Measurements from ENCODE around the gene GAK.

GAK gene

GRCh38 chr4:848803-849477, 83.2 kb downstream of the GAK start:
- no peak for DNase-seq (ENCODE audit: low read depth)

DNA sequence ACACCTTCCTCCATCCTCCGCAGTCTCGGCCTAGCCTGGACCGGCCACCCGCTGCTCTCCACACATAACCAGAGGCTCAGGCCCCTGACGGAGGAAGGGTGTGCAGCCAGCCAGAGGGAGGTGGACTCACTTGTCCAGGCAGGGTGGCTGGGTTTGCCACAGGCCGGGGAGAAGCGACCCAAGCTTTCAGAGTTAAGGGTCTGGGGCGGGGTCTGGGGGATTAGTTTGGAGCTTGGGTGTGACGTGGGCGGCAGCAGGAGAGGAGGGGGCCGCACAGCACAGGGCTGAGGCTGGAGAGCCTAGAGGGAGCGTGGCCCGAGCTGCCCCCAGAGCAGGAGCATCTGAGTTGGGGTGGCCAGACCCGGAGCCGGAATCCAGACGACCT, 83.8 kb downstream of the GAK start:
- DNase-seq (ENCODE audit: low read depth), result no peak

DNA sequence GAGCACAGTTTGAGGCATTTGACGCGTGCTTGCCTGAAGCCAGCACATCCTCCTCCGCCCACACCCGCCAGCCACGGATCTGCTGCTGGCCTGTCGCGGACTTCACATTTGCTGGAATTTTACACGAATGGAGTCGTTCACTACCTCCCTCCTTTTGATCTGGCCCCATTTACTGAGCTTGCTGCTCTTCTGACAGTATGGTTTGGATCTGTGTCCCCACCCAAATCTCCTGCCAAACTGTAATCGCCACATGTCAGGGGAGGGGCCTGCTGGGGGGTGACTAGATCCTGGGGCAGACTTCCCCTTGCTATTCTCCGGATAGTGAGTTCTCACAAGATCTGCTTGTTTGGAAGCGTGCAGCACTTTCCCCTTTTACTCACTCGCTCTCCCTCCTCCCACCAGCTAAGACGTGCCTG, 86.3 kb downstream of the GAK start:
- no peak for DNase-seq (ENCODE audit: low read depth)

GRCh38 chr4:845233-845835, 86.8 kb downstream of the GAK start:
- no peak for DNase-seq (ENCODE audit: low read depth)

DNA sequence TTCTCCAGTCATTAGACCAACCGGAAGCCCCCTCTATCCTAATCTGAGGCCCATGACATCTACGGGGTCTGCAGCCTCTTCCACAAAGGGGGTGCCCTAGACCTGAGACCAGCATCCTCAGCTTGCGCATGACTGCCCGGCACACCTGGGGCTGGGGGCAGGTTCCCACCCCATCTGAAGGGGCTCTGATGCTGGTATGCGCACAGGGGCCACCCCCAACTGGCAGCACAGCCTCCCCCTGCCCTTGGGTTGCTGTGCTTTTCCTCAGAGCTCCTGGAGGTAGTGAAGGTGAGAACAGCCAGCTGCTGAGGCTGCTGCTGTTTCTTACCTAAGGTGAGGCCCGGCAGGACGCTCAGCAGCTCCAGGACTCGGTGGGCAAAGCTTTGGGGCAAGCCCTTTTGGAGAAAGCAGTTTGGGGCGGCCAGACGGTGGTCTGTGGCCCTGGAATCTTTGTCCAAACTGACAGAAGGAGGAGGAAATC, 87.3 kb downstream of the GAK start:
- no peak for DNase-seq (ENCODE audit: low read depth)

- DNase-seq (ENCODE audit: low read depth), result no peak
These were observed 92.3 kb downstream of the GAK start for GRCh38 chr4:839675-840443.

DNA sequence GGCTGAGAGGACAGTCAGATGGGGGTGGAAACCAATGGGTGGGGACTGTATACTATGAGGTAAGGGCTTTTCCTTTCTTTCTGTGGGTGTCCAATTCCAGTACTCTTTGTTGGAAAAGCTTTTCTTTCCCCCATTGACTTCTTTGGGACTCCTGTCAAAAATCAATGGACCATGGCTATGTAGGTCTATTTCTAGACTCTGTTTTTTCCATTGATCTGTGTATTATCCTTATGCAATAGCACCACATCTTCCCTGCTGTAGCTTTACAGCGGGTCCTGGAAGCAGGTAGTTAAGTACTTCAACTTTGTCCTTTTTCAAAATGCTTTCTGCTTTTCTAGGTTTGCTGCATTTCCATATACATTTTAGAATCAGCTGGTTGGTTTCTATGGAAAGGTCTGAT, 94.3 kb downstream of the GAK start:
- no peak for DNase-seq (ENCODE audit: low read depth)

DNA sequence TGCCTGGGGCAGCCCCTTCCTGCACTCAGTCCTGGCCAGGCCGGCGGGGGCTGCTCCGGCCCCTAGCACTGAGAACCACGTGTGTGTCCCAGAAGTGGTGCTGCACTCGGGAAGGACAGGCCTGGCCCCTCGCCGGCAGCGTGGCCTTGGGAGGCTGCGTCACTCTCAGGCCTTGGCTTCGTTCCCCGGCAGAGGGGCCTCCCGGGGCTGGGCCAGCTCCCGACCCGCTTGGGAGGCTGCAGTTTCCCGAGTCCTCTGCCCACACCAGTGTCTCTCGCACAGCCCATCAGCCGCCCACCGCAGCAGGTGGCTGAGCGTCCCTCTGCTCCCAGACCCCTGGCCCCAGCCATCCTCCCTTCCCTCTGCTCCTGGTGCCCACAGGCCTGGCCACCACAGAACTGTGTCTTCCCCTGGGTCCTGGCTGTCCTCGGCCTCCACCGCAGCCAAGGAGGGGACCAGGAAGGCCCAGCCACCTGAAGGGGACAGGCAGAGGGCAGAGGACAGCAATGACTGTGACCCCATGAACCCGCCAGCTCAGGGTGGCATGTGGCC, 95.3 kb downstream of the GAK start:
- no peak for DNase-seq (ENCODE audit: low read depth)

- no peak for DNase-seq (ENCODE audit: low read depth)
These were observed 96.1 kb downstream of the GAK start for GRCh38 chr4:836003-836511.

DNA sequence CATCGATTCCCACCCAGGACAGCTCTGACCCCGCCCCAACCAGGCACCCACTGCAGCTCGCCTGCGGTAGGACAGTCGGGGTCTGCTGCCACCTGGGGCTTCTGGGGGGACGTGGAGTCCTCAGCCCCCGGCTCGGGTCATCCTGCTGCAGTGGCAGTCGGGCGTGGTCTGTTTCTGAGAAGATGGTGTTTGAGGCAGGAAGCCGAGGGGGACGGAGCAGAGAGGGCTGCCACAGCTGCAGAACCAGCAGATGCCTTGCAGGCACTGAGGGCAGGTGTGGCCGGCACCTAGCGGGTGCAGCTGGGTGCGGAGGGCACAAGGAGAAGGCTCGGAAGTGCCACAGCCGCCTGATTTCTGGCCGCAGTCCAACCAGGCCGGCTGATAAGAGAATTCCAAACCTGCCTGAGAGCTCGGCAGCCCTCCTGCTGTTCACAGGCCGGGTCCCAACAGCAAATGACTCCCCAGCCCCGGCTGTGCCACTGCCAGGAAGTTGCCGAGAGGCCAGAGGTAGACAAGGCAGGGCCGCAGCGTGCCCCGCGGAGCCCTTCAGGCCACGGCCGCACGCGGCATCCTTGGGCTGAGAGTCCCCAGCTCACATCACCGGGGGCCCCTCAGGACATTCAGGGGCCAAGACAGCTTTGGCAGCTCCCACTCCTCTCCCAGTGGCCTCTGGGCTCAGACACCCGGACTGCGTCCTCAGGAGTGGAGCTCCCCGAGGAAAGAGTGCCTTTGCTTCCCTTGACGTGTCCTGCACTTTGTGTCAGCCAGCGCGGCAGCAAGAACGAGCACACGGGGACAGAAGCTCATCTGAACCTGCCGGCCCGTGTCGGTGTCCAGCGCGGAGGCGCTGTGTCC, 96.7 kb downstream of the GAK start:
- DNase-seq (ENCODE audit: low read depth), result no peak

DNA sequence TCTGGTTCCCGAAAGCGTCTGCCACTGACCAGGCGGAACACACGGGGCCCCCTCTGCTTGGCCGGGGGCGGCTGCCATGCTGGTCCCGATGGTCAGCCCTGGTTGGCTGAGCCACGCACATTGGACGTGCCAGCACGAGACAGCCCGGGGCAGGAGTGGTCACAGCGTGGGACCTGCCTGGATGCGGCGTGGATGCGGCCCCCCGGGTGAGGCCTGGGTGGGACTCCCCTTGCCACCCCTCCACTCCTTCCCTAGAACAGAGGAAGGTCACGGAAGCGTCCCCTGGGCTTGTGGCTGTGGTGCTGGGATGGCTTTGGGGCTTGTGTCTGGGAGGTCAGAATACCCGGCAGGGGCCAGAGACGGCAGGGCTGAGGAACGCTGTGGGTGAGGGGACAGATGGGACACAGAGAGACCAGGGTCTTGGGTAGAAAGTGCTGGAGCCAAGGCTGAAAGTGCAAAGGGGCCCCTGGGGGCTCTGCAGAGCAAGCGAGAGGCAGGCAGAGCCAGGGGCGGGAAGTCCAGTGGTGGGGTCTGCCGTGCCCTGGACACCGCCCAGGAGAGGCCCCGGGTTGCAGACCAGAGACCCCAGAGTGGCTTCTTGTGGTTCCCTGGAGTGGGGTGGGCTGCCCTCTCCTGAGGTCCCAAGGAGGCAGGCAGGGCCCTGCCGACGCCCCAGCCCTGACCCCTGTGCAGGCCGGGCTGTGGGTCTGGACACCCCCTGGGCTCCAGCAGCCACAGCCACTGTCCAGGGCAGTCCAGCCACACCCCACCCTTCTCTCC, 97.6 kb downstream of the GAK start:
- DNase-seq (ENCODE audit: low read depth), result no peak

- DNase-seq (ENCODE audit: low read depth), result no peak
These were observed 98.3 kb downstream of the GAK start for GRCh38 chr4:833731-834367.

- DNase-seq (ENCODE audit: low read depth), result no peak
These were observed 99.0 kb downstream of the GAK start for GRCh38 chr4:833156-833555.

GRCh38 chr4:832536-832935, 99.6 kb downstream of the GAK start:
- DNase-seq (ENCODE audit: low read depth), result no peak

DNA sequence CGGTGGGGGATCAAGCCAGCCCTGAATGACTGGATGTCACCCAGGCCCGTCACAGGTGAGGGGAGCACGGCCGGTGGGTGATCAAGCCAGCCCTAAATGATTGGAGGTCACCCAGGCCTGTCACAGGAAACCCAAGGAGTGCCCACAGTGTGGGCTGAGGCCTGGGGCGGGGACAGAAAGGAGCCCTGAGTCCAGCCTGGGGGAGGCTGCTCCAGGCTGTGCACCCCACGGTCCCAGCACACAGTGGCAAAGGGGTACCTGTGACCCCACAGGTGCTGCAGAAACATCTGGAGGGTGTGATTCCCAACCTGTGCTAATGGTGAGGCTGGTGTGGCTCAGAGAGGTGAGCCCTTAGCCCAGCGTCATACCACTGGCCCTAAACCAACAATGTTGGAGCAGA, 100.0 kb downstream of the GAK start:
- no peak for DNase-seq (ENCODE audit: low read depth)

GRCh38 chr4:831483-831805, 100.7 kb downstream of the GAK start:
- DNase-seq (ENCODE audit: low read depth), result no peak

DNA sequence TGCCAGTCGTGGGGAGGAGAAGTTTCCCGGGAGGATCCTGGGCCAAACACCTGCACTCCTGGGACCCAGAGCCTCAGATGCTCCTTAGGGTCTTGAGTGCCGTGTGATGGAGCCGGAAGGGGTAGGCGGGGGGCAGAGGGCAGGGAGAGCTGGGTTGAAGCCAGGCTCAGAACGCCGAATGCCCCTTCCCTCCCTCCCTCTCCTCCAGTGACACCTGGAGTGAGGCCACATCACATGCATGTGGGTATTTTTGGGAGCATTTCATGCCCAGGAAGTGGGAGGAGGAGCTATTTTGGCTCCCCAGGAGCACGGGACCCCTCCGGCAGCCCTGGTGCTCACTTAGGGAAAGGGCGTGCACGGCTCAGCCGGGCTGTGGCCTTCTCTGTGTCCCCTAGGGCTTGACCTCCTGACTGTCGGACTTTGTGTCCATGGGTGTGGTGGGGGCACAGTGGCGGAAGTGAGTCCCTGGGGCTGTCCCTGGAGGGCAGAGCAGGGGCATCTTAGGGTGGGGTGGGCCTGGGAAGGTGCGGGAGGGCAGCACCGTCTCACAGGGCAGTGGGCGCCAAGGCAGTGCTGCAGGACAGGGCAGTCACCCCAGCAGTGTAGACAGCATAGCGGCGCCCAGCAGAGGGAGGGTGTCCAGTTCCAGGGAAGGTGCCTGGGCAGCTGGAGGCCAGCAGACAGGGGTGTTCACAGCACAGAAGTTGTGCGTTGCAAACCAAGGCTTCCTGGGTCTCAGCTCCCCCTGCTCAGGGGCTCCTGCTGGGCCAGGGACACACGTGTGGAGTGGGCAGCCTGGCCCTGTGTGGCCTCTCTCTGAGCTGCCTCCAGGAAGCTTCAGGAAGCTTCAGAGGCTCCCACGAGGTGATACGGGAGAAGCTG, 101.3 kb downstream of the GAK start:
- no peak for DNase-seq (ENCODE audit: low read depth)

- DNase-seq (ENCODE audit: low read depth), result no peak
These were observed 102.1 kb downstream of the GAK start for GRCh38 chr4:829761-830600.

DNA sequence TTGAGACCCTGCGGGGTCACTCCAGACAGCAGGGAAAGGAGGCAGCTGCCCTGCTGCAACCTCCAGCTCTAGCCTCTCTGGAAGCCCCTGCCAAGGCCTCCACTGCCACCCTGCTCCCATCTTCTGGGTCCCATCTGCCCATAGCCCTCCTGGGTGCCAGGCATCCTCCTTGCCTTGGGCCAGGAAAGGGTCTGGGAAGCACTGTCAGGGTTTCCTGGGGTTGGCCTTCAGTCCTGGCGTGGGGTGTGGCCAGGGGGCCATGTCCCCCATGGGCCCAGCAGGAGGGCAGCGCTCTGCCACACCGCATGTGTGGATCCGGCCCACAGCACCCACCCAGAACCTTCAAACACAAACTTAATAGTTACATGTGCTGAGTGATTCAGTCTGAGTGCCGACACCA, 102.8 kb downstream of the GAK start:
- no peak for DNase-seq (ENCODE audit: low read depth)

Measured in T-helper 22 cell (primary cell).